Right atrium auricular region (tissue), 2 donors: ENCODE measurements around the gene REEP1. TPM values are rescaled to one million over a fixed set of nuclear protein-coding genes. Genes with fewer than 3 reads are reported as not detected.
A peak's percentile ranks its signal among the peaks of the same experiment; 100 is the strongest.

Experiments
- DNase-seq: peaks from one replicate; pipeline ENCODE4 v3.0.0-alpha.2; 2019; ENCODE audit warnings: low spot score
- H3K27ac ChIP-seq, 2 donors: fragments of 200-600 bp; sonication (generic); 1 replicate in 1 of 2; 2 replicates in 1 of 2; pipeline ENCODE4 v1.5.1; 2016 to 2019
- H3K27me3 ChIP-seq, 2 donors: fragments of 200-600 bp; sonication (generic); one replicate each; pipeline versions ENCODE4 v1.5.1 to v1.6.0; 2017 to 2019
- H3K36me3 ChIP-seq: fragments of 200-600 bp; sonication (generic); one replicate; pipeline ENCODE4 v1.5.1; 2016
- H3K4me1 ChIP-seq, 2 donors: fragments of 200-600 bp; sonication (generic); one replicate each; pipeline versions ENCODE4 v1.5.1 to v1.6.0; 2017 to 2019
- H3K4me3 ChIP-seq, 2 donors: fragments of 200-600 bp; sonication (generic); 1 replicate in 1 of 2; 2 replicates in 1 of 2; pipeline ENCODE4 v1.5.1; 2017 to 2019; ENCODE audit warnings: mild to moderate bottlenecking in 1 of 2, moderate library complexity in 1 of 2
- H3K9me3 ChIP-seq, 2 donors: fragments of 200-600 bp; sonication (generic); one replicate each; pipeline ENCODE4 v1.5.1; 2019
- CTCF ChIP-seq, 2 donors: fragments of 200-600 bp; sonication (generic); IDR thresholded peaks; one replicate each; pipeline ENCODE4 v1.5.1; 2019; ENCODE audit warnings: antibody characterized with exemption in 2 of 2
- total RNA-seq, 2 donors: library from RNA; depleted of rRNA; stranded (reverse); fragments of >200 nt; gene quantifications; one replicate each; pipeline ENCODE4 v1.1.0, GENCODE V29; 2016

Gene REEP1
- total RNA-seq, 2 donors from 2014 or later: 29.4 to 34.2 TPM

- no peak for TF ChIP-seq CTCF (IDR thresholded peaks at IDR 0.05)
- H3K27me3 ChIP-seq: no peaks in the 10 kb centered on the region
- H3K27ac ChIP-seq: no peak overlapping the region
- no peaks in the 10 kb centered on the region for H3K4me1 ChIP-seq
- no peak overlapping the region for H3K4me3 ChIP-seq
- peaks cover 0 to 3% of the 10 kb centered on the region in 2 donors for H3K9me3 ChIP-seq
- no peak for DNase-seq
- no peaks in the 10 kb centered on the region for H3K36me3 ChIP-seq
Observed at GRCh38 chr2:86375623-86376022, 38.2 kb upstream of the REEP1 start.

- no peak for DNase-seq
- H3K27ac ChIP-seq: no peak overlapping the region
- peaks cover 0 to 9% of the 10 kb centered on the region in 2 donors for H3K4me1 ChIP-seq
- TF ChIP-seq CTCF (IDR thresholded peaks at IDR 0.05): peak in 1 of 2 donors; percentile 66
- no peak overlapping the region for H3K4me3 ChIP-seq
- no peaks in the 10 kb centered on the region for H3K27me3 ChIP-seq
- H3K36me3 ChIP-seq: no peaks in the 10 kb centered on the region
- H3K9me3 ChIP-seq: peaks cover 0 to 4% of the 10 kb centered on the region in 2 donors
Observed at GRCh38 chr2:86372641-86373502, 35.4 kb upstream of the REEP1 start.

GRCh38 chr2:86372133-86372532, 34.7 kb upstream of the REEP1 start:
- no peak overlapping the region for H3K4me3 ChIP-seq
- H3K27me3 ChIP-seq: no peaks in the 10 kb centered on the region
- no peak for TF ChIP-seq CTCF (IDR thresholded peaks at IDR 0.05)
- no peak for DNase-seq
- peaks cover 0 to 16% of the 10 kb centered on the region in 2 donors for H3K4me1 ChIP-seq
- H3K36me3 ChIP-seq: no peaks in the 10 kb centered on the region
- peaks cover 0 to 4% of the 10 kb centered on the region in 2 donors for H3K9me3 ChIP-seq
- H3K27ac ChIP-seq: no peak overlapping the region

GRCh38 chr2:86371527-86371926, 34.1 kb upstream of the REEP1 start:
- no peak for TF ChIP-seq CTCF (IDR thresholded peaks at IDR 0.05)
- Histone ChIP-seq H3K4me1 (peaks cover 0 to 20% of the 10 kb centered on the region in 2 donors), H3K27ac (no peak overlapping the region)

GRCh38 chr2:86370579-86370978, 33.2 kb upstream of the REEP1 start:
- no peak for TF ChIP-seq CTCF (IDR thresholded peaks at IDR 0.05)
- no peaks in the 10 kb centered on the region for H3K27me3 ChIP-seq
- peaks cover 0 to 4% of the 10 kb centered on the region in 2 donors for H3K9me3 ChIP-seq
- H3K4me1 ChIP-seq: peaks cover 0 to 20% of the 10 kb centered on the region in 2 donors
- H3K36me3 ChIP-seq: no peaks in the 10 kb centered on the region
- no peak for DNase-seq
- H3K4me3 ChIP-seq: no peak overlapping the region
- no peak overlapping the region for H3K27ac ChIP-seq

More at GRCh38 chr2:86371527-86371926, 34.1 kb upstream of the REEP1 start:
- Histone ChIP-seq H3K36me3 (no peaks in the 10 kb centered on the region), H3K9me3 (peaks cover 0 to 4% of the 10 kb centered on the region in 2 donors), H3K4me3 (no peak overlapping the region), H3K27me3 (no peaks in the 10 kb centered on the region)
- no peak for DNase-seq
